HuH-7 (cell line): ENCODE results near the gene DNAJB6.

Experiments
- DNase-seq: peaks from one replicate; pipeline ENCODE4 v3.0.0; 2011; ENCODE audit warnings: low spot score

DNAJB6 gene

DNA sequence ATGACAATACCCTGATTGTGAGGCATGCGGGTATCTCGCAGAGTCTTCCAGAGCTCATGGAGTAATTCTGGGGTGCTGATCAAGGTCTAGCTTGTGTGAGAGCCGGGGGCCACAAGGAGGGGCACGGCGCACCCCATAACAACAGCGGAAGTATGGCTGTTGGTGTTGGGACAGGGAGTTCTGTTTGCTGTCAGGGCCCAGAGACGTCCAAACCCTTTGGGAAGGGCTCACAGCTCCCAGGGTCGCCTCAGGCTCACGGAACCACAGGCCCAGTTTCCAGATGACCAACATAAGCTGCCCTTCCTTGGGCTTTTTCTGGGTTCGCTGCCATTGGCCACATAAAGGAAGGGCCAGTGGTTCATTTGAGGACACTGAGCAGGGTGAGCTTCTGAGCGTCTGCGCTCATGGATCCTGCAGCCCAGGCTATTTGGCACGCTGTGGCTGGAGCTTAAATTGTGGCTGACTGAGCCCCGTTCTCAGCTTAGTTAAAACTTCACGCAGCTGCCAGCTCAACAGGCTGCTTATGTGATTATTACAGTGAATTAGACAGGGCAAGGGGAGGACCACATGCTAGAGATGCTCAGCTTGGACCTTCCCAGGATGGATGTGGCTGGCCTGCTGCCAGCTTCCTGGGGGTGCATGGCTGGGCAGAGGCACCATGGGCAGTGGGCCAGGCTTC, 92.3 kb downstream of the DNAJB6 start:
- no peak for DNase-seq

DNA sequence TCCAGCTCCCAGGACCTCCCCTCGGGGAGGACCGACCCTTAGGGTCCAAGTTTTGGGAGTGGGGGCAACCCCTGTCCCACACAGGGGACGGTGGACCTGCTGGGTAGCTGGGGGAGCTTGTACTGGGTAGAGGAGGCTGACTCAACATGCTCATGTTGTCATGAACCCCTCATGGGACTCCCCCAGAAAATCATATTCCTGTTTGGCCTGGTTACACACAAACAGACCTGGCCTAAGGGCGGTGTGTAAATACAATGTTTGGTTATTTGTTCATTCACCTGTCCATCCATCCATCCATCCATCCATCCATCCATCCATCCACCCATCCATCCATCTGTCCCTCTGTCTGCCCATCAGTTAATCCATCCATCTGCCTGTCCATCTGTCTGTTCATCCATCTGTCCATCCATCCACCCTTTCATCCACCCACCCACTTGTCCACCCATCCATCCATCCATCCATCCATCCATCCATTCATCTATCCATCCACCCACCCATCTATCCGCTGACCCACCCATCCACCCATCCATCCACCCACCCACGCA, 92.9 kb downstream of the DNAJB6 start:
- DNase-seq: no peak

DNA sequence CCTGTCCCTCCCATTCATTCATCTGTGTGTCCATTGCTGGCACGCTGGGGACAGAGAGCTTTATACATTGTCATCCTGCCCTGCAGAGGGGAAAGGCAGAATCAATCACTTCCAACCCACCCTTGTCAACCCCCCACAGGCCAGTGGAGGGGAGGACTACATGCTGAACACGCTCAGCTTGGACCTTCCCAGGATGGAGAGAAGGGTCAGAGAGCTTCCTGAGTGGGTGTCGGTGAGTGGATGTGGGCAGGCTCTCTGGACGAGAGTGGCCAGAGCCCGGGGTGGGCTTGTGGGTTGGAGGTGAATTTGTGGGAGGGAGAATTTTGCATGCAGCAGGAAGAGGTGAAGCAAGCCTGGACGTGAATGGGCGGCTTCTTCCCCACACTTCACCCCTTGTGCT, 93.9 kb downstream of the DNAJB6 start:
- no peak for DNase-seq

DNA sequence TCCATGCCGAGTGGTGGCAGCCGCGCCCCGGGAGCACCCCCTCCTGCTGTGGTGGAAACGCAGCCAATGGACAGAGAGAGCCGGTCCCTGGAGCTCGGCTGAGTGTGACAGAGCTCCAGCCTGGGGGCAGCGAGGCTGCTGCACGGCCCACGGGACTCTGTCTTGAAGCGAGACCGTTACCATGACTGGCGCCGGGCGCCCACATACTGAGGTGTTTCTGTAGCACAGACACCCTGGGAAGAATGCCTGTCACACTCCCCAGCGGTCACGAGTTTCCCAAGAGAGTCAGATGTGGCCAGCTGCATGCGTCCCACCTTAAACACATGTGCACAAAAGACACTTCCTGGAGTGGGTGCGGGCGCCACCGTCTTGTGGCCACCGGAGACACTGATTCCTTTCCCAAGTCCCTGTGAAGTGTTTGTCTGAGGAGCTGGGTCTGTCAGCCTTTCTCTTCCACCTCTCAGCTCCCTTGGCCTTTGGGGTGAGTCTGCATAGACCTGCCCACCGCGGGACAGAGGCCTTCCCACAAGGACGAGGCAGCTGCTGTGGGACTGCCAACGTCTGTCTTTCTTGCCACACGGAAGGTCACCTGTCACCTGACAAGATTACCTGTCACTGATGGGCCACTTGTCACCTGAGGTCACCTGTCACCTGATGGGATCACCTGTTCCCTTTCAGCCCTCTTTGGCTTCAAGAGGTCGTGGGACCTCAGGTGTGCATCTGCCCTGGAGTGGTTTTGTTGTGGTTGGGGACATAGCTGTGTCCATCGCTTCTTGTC, 94.6 kb downstream of the DNAJB6 start:
- no peak for DNase-seq

DNA sequence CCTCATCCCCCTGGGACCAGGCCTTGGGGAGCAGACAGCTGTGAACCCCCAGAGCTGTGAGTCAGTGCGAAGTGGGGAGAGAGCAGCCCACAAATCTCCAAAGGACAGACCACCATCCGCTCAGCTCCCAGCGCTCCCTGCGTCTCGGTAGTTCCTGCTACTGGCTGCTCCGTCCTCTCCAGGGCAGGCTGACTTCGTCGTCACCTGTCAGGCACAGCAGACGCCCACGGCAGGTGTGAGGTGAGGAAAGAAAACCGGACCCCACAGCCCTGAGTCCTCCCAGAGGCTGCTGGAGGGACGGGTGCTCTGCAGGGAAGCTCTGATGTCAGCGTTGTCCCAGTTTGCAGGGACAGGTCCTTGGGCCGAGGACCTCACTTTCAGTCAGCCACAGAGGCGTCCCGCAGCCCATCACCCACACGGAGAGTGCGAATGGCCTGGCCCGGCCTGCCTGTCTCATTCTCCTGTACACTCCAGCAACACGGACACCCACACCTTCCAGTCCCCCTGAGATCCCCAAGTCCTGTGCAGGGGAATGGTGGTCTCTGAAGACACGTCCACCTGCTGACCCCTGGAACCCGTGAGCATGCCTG, 95.2 kb downstream of the DNAJB6 start:
- DNase-seq: no peak

DNA sequence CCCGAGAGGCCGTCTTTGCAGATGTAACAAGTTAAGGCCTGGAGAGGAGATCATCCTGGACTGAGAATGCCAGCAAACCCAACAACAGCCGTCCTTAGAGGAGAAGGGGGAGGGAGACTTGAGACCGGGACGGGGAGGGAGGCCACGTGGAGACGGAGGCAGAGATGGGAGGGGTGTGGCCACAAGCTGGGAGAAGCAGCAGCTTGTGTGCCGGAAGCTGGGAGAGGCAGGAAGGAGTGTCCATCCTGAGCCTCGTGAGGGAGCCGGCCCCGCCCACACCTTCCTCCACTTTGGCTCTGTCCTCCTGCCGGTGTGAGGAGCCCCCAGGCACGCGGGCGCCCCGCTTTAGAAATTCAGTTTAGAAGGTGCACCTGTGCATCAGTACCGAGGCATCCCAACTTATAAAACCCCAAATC, 95.7 kb downstream of the DNAJB6 start:
- DNase-seq: no peak

DNA sequence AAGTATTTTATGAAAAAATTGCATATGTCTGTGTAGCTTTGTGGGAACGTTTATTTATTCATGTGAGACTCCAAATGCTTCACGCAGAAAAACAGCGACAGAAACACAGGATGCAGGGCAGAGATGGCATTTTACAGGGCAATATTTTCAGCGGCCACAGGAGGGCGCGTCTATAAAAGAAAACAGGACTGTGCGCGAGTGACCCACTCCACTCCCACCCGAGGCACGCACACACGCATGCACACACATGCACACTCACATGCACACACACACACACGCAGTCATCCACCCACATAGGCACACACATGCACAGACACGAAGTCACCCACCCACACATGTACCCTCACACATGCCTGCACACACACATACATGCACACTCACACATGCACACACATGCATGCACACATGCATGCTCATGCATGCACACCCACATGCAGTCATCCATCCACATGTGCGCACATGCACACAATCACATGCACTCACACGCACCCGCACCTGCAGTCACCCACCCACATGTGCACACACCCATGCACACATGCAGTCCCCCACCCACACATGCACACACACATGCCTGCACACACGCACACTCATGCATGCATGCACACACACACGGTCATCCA, 96.3 kb downstream of the DNAJB6 start:
- DNase-seq: peak; percentile 71

DNA sequence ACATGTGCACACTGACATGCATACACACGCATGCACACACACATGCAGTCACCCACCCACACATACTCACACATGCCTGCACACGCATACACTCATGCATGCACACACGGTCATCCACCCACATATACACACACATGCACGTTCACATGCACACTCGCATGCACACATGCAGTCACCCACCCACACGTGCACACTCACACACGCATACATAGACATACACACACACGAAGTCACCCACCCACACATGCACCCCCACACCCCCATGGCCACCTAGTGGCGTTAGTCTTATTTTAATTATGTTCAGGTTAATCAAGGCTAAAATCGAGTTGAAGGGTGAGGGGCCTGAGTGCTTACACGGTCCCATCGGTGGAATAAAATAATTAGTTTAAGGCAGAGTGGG, 96.8 kb downstream of the DNAJB6 start:
- no peak for DNase-seq

DNA sequence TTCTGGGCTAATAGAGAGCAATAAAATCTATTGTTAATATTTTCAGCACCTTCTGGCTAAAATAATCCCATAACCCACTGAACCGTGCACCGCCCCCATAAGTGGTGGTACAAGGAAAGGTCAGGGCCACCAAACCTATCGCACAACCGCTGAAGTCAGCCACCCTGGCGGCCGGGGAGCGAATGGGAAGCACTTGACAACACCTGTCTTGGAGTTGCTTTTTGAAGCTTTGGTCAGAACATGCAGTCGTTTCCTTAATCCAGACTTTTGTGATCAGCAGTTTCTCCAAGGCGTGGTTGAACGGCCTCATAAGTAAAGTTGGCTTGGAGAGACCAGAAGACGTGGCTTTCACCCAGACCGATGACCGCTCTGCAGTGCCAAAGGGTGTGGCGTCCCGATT, 97.4 kb downstream of the DNAJB6 start:
- no peak for DNase-seq

DNA sequence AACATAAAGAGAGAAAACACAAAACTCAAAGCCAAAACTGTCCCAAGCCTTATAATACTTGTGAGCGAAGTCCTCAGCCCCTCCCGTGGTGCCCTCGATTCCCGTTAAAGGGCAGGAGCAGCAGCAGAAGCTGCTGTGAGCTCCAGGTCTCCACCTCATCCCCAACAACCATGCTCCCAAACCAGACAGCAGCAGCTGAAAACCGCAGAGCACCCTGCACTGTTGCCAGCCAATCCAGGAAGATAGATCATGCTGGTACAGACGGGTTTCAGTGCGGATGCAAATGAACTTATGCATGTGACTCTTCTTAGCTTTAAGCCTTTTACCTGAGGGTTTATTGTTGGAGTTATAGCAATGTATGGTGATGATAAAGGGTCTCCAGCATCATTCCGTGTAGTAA, 97.9 kb downstream of the DNAJB6 start:
- DNase-seq: no peak

DNA sequence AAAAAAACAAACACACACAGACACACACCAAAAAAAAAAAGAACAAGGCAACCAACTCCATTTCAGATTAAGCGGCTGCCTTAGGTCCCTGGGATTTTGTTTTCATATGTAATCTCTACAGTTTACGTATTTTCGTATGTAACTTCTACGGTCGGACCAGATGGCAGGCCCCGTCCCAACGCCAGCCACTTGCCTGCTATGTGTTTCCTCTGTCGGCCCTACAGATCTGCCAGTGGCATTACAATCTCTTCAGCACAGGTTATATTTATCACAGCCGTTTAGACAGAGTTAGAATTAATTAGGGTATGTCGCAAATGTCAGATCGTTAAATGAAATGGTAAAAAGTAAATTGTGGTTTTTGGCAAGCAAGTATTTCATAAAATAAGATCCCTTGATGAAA, 99.3 kb downstream of the DNAJB6 start:
- no peak for DNase-seq

DNA sequence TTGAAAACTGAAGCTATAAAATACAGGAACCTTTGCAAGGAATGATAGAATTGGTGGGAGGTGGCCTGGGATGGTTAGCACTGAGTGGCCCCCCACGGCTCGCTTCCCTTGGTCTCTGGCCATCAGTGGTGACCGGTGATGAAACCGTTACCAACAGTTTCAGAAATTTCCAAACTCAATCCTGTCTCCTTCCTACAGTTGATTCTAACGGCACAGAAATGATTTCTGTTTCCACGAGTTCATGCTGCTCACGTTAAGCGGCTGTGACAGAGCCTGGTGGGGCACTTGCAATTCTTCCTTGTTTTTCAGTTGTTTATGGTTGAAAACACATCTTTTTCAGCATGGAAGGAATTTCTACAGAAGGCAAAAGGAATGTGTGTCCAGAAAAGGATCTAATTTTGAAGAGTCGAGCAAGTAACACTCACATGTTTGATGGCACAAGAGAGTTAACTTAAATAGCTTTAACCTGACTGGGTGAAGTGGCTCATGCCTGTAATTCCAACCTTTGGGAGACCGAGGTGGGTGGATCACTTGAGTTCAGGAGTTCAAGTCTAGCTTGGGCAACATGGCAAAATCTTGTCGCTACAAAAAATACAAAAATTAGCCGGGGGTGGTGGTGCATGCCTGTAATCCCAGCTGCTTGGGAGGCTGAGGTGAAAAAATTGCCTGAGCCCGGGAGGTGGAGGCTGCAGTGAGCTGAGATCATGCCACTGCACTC, 100.1 kb downstream of the DNAJB6 start:
- DNase-seq: no peak

DNA sequence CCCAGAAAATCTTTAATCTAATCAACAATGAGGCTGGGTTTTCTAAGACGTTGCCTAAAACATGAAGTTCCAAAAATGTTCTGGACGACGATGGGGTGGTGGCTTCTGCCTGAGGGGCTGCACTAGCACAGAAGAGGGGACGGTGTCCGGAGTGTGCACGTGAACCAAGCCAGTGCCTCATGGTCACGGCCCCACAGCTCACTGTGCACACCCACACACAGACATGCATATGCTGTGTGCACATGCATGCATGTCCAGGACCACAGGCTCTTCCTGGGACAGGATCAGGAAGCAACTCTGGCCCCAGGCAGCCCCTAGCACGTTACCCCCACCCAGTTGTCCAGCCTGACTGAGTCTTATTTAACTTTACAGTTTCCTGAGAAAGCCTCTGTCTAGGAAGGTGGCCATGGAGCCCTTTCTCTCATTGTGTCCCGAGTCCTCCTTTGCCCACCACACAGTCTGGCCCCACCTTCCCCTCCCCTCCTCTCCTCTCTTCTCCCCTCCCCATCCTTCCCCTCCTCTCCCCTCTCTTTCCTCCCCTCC, 100.8 kb downstream of the DNAJB6 start:
- no peak for DNase-seq

DNA sequence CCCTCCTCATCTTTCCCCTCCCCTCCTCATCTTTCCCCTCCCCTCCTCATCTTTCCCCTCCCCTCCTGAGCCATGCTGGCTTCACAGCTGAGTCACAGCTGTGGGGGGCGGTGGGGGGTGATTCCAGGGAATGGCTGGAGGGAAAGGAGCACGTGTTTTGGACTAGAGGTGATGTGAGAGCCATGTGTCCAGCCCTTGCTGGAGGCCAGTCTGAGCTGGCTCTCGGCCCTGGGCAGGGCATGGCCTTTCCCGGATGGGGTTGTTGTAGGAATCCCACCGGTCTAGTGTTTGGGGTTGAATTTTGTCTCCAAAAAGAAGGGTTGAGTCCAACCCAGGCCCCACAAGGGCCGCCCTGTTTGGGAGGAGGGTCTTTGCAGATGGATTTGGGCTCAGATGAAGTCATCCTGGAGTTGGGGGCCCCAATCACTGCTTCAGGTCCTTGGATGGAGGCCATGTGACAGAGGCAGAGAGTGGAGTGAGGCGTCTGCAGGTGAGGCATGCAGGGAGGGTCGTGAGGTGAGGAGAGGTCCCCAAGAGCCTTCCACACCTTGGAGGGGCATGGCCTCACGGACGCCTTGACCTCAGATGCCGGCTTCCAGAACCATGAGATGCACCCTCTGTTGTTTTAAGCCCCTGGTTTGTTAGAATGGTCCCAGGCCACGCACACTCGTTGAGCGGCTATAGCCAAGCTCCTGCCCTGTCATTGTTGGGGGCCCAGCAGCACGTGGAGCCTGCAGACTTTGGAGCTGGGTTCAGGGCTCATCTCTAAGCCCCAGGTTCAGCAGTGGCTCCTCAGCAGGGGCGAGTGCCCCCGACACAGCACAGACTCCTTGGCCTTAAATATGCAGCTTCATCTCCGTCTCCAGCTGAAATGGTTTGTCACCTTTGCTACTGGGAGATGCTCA, 101.6 kb downstream of the DNAJB6 start:
- no peak for DNase-seq

DNA sequence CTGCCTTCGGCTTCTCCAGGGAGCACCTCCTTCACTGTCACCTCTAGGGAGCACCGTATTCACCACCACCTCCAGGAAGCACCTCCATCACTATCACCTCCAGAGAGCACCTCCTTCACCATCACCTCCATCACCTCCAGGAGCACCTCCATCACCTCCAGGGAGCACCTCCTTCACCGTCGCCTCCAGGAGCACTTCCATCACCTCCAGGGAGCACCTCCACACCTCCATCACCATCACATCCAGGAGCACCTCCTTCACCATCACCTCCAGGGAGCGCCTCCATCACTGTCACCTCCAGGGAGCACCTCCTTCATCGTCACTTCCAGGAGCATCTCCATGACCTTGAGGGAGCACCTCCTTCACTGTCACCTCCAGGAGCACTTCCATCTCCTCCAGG, 102.3 kb downstream of the DNAJB6 start:
- DNase-seq: no peak

DNA sequence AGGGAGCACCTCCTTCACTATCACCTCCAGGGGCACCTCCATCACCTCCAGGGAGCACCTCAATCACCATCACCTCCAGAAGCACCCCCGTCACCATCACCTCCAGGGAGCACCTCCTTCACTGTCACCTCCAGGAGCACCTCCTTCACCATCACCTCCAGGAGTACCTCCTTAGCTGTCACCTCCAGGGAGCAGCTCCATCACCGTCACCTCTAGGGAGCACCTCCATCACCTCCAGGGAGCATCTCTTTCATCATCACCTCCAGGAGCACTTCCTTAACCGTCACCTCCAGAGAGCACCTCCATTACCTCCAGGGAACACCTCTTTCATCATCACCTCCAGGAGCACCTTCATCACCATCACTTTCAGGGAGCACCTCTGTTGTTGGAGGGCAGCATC, 103.0 kb downstream of the DNAJB6 start:
- DNase-seq: no peak

DNA sequence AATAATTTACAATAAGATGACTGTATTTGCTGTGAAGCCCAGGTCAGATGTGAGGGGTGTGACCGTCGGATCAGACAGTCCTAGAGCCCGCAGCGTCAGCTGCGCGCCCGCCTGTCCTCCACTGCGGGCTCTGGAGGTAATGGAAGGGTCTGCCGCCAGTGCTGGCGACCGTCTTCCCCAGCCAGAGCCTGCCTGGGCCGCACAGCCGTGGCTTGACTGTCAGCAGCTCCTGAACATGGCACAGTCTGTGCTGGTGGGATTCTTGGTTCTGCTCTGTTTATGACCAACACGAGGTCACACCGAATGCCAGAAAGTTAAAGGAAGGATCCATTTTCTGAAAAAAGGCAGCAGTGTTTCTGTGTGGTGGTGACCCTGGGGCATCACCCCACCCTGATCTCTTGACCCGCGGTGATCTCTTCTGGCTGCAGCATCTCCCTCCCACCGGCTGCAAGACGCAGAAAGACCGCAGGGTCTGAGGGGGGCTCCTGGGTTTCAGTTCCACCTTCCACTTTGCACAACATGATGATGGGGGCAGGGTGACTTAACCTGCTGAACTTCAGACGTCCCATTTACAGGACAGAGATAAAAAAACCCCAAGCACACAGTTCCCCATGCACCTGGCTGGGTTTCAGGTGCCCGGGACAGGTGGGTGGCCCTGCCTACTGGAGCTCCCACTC, 103.7 kb downstream of the DNAJB6 start:
- DNase-seq: no peak

DNA sequence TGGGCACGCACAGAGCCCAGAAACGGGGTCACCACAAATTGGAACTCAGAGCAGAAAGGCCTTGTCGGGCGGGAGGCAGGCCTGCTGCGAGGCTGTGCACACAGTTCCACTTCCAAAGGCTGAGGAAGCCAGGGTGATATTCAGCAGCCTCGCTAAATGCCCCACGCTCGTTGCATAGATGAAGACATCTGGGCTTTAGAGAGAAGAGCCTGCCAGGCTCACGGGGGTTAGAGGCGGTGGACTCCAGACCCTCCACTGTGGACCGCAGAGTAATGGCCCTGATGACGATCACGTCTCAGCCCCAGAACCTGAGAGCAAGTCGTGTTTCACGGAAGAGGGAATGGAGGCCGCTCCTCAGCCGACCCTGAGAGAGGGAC, 104.2 kb downstream of the DNAJB6 start:
- DNase-seq: no peak

DNA sequence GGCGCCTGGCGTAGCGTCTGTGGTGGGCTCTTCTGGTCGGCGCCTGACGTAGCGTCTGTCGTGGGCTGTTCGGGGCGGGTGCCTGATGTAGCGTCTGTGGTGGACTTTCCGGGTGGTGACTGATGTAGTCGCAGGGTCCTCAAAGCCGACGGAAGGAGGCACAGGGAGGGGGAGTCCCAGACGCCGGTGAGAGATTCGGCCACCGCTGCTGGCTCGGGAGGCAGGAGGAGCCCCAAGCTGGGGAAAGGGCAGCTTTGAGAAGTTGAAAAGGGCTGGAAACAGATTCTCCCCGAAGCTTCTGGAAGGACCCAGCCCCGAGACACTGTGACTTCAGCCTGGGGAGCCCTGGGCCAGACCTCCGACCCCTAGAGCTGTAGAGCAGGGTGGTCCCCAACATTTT, 105.7 kb downstream of the DNAJB6 start:
- DNase-seq: no peak
